Adrenal gland (tissue), 5 donors: ENCODE data around the gene RNF146.

ENCODE experiments used
- CTCF ChIP-seq, 6 experiments: fragments of 450-650 bp in 4 of 6; fragments of 200-600 bp in 2 of 6; sonication (generic) in 1 of 6; IDR thresholded peaks; 1 replicate in 5 of 6; 2 replicates in 1 of 6; pipeline versions ENCODE4 v1.5.1 to v1.8.0; 2016 to 2021; ENCODE audit warnings: antibody characterized with exemption in 6 of 6, mild to moderate bottlenecking in 2 of 6, moderate library complexity in 1 of 6
- POLR2A ChIP-seq, 2 donors: fragments of 450-650 bp; IDR thresholded peaks; one replicate each; pipeline ENCODE4 v1.6.1; 2017; ENCODE audit warnings: antibody characterized with exemption in 2 of 2, mild to moderate bottlenecking in 2 of 2, moderate library complexity in 1 of 2
- donor health status: DM: no; HTN: no; CAD: no.

DNA sequence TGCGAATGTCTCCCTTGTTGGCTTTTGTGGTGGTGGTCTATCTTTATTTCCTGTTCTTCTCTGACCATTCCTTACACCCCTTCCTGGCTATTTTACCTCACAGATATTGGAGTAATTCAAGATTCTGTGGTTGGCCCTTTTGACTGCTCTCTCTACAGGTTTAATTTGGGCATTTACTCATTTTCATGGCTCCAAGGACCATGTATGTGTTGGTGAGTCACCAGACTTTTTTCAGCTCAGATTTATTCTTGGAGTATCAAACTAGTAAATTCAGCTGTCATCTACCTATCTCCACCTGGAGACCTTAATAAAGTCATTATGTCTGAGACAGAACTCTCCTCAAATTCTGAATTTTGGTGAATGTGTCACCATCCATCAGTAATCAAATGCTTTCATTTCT is 15.5 kb downstream of the RNF146 start:
- TF ChIP-seq CTCF (IDR thresholded peaks at IDR 0.05) = no peak
- TF ChIP-seq POLR2A (IDR thresholded peaks at IDR 0.05) = no peak
